Parathyroid adenoma (tissue), 2 donors: ENCODE measurements around the gene GPRASP2.

Experiments used
- H2AFZ ChIP-seq: fragments of 300-600 bp; sonication (generic); one replicate; pipeline ENCODE4 v1.7.0; 2017; ENCODE audit warnings: antibody characterized with exemption, mild to moderate bottlenecking
- H3K27ac ChIP-seq: fragments of 300-600 bp; sonication (generic); one replicate; pipeline ENCODE4 v1.7.0; 2017
- H3K27me3 ChIP-seq: fragments of 300-600 bp; sonication (generic); one replicate; pipeline ENCODE4 v1.7.0; 2017; ENCODE audit warnings: low read length; ENCODE audit not compliant: control insufficient read depth, insufficient read depth
- H3K36me3 ChIP-seq: fragments of 300-600 bp; sonication (generic); one replicate; pipeline ENCODE4 v1.7.0; 2017; ENCODE audit warnings: low read length; ENCODE audit not compliant: control insufficient read depth, insufficient read depth
- H3K4me1 ChIP-seq: fragments of 300-600 bp; sonication (generic); one replicate; pipeline ENCODE4 v1.7.0; 2017; ENCODE audit warnings: control low read depth
- H3K4me2 ChIP-seq: fragments of 300-600 bp; sonication (generic); one replicate; pipeline ENCODE4 v1.7.0; 2017; ENCODE audit warnings: low read length
- H3K4me3 ChIP-seq: fragments of 300-600 bp; sonication (generic); one replicate; pipeline ENCODE4 v1.7.0; 2017; ENCODE audit warnings: low read depth, low read length
- H3K79me2 ChIP-seq: fragments of 300-600 bp; sonication (generic); one replicate; pipeline ENCODE4 v1.7.0; 2017; ENCODE audit warnings: control low read depth
- H3K9ac ChIP-seq: fragments of 300-600 bp; sonication (generic); one replicate; pipeline ENCODE4 v1.7.0; 2017; ENCODE audit warnings: mild to moderate bottlenecking
- H3K9me3 ChIP-seq: fragments of 300-600 bp; sonication (generic); one replicate; pipeline ENCODE4 v1.7.0; 2017; ENCODE audit warnings: low read length; ENCODE audit not compliant: control insufficient read depth
- CTCF ChIP-seq: fragments of 300-600 bp; sonication (generic); IDR thresholded peaks from one replicate; pipeline ENCODE4 v1.7.0; 2017; ENCODE audit warnings: antibody characterized with exemption, mild to moderate bottlenecking
- donor health status: primary hyperparathyroidism.

The GPRASP2 gene

DNA sequence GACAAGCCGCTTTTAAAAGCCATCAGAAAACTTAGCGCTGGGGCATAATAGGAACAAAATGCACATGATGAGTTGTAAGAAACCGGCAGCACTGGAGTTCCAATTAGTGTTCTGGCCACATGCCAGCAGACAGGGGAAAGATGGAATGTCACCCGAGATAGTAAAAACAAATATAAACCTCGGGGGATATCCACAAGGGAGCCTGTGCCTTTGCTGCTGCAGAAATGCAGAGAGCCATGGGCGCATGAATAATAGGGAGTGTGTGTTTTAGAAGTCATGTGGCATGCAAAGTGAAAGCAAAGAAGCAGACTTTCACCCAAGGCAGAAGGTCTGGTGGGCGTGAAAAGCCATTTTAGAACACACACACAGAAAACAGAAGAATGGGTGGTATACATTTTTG, 27.4 kb downstream of the GPRASP2 start:
- no peak overlapping the region for H3K27ac ChIP-seq
- no peak for TF ChIP-seq CTCF
- H3K9me3 ChIP-seq: no peaks in the 10 kb centered on the region
- H3K36me3 ChIP-seq: no peaks in the 10 kb centered on the region
- H3K9ac ChIP-seq: no peak overlapping the region
- no peak overlapping the region for H2AFZ ChIP-seq
- no peaks in the 10 kb centered on the region for H3K4me1 ChIP-seq
- H3K27me3 ChIP-seq: no peaks in the 10 kb centered on the region
- H3K79me2 ChIP-seq: no peaks in the 10 kb centered on the region
- no peak overlapping the region for H3K4me3 ChIP-seq
- H3K4me2 ChIP-seq: no peak overlapping the region

GRCh38 chrX:102744307-102744706, 32.1 kb downstream of the GPRASP2 start:
- Histone ChIP-seq H3K4me3 (no peak overlapping the region), H3K9ac (no peak overlapping the region)

GRCh38 chrX:102745513-102745856, 33.2 kb downstream of the GPRASP2 start:
- H3K36me3 ChIP-seq: no peaks in the 10 kb centered on the region
- H3K4me3 ChIP-seq: no peak overlapping the region
- peak overlapping the region; percentile 91 for H2AFZ ChIP-seq
- no peak overlapping the region for H3K9ac ChIP-seq
- TF ChIP-seq CTCF: no peak
- no peaks in the 10 kb centered on the region for H3K27me3 ChIP-seq
- no peaks in the 10 kb centered on the region for H3K79me2 ChIP-seq
- peak overlapping the region; percentile 58 for H3K4me2 ChIP-seq
- no peaks in the 10 kb centered on the region for H3K4me1 ChIP-seq
- H3K9me3 ChIP-seq: no peaks in the 10 kb centered on the region
- no peak overlapping the region for H3K27ac ChIP-seq

More at GRCh38 chrX:102744307-102744706, 32.1 kb downstream of the GPRASP2 start:
- no peaks in the 10 kb centered on the region for H3K36me3 ChIP-seq
- no peak overlapping the region for H2AFZ ChIP-seq
- H3K9me3 ChIP-seq: no peaks in the 10 kb centered on the region
- no peak for TF ChIP-seq CTCF
- no peaks in the 10 kb centered on the region for H3K79me2 ChIP-seq
- no peaks in the 10 kb centered on the region for H3K27me3 ChIP-seq
- no peak overlapping the region for H3K4me2 ChIP-seq
- no peak overlapping the region for H3K27ac ChIP-seq
- H3K4me1 ChIP-seq: no peaks in the 10 kb centered on the region

DNA sequence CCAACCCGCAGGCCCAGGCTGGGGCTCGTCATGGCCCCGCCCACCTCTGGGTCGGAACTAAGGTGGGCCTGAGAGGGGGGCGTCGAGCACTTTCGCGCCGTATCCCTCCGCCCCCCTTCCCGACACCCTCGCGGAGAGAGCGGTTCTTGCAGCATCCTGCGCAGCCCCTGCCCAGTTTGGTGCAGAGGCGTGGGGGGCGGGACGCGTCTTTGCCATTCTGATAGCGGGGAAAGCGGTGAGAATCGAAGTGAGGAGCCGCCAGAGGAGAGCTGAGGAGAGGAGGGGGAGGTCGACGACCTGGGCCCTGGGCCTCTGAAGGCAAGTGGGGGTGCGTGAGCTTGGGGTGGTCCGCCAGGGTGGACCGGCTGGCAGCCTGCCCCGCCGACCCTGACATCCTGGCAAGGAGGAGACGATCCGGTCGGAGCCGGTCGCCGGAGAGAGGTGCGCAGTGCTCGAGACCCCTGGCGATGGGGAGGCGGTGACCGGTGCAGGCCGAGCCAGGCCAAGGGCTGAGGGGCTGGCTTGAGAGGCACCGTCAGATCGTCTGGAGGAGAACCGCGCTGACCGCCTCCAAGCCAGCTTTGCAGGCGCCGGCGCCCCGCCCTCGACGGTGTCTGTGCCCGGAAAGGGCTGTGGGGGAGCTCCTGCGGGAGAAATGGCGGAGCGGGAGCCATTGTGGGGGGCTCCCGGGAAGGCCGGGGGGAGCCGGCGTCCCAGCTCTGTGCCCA, 33.8 kb downstream of the GPRASP2 start:
- peak overlapping the region; percentile 23 for H3K4me3 ChIP-seq
- H3K36me3 ChIP-seq: no peaks in the 10 kb centered on the region
- no peak for TF ChIP-seq CTCF
- peak overlapping the region; percentile 58 for H3K4me2 ChIP-seq
- no peaks in the 10 kb centered on the region for H3K27me3 ChIP-seq
- H3K79me2 ChIP-seq: no peaks in the 10 kb centered on the region
- no peaks in the 10 kb centered on the region for H3K4me1 ChIP-seq
- H3K9ac ChIP-seq: no peak overlapping the region
- H3K9me3 ChIP-seq: no peaks in the 10 kb centered on the region
- peak overlapping the region; percentile 91 for H2AFZ ChIP-seq
- H3K27ac ChIP-seq: no peak overlapping the region

- no peaks in the 10 kb centered on the region for H3K9me3 ChIP-seq
- no peak overlapping the region for H3K4me3 ChIP-seq
Measured at GRCh38 chrX:102765217-102765616, 53.0 kb downstream of the GPRASP2 start.

More at GRCh38 chrX:102765217-102765616, 53.0 kb downstream of the GPRASP2 start:
- no peak for TF ChIP-seq CTCF
- Histone ChIP-seq H3K4me1 (no peaks in the 10 kb centered on the region), H3K27ac (no peak overlapping the region), H3K36me3 (no peaks in the 10 kb centered on the region), H3K79me2 (no peaks in the 10 kb centered on the region), H3K4me2 (no peak overlapping the region), H3K9ac (no peak overlapping the region), H3K27me3 (no peaks in the 10 kb centered on the region), H2AFZ (no peak overlapping the region)
